ENCODE results near the gene CMPK2.
"Not testable (repeated sequence)": the region's sequence is repeated elsewhere in the genome, so short reads cannot be mapped to it uniquely, and the experiment has no call there.

The CMPK2 gene

GRCh38 chr2:6865346-6866274, at the start of gene CMPK2:
TSS of gene CMPK2 (minus strand) at chr2:6865907. CDS start at chr2:6865696, 211 bp downstream.
- Histone ChIP-seq H3K36me3 (ENCODE audit: control insufficient read depth, insufficient read depth, low read length) (no peaks in the 10 kb centered on the region), H3K4me1 (ENCODE audit: control insufficient read depth, insufficient read depth, low read length) (no peaks in the 10 kb centered on the region), H3K9ac (ENCODE audit: low read depth, low read length) (peak within 1 kb of the TSS; percentile 40; the same call in 1 of the 2 replicates), H3K27ac (ENCODE audit: low read depth, low read length) (no peak within 1 kb of the TSS), H3K27me3 (ENCODE audit: control insufficient read depth, insufficient read depth, low read length) (peaks cover 45% of the 10 kb centered on the region), H3K4me3 (ENCODE audit: low read depth, low read length) (peak within 1 kb of the TSS; percentile 69), H3K9me3 (ENCODE audit: control insufficient read depth, insufficient read depth, low read length) (no peaks in the 10 kb centered on the region)

- H3K36me3 ChIP-seq (ENCODE audit: control insufficient read depth, insufficient read depth, low read length), result no peaks in the 10 kb centered on the region
- peaks cover 14% of the 10 kb centered on the region for H3K27me3 ChIP-seq (ENCODE audit: control insufficient read depth, insufficient read depth, low read length)
- peaks cover 10% of the 10 kb centered on the region for H3K4me1 ChIP-seq (ENCODE audit: control insufficient read depth, insufficient read depth, low read length)
- H3K9me3 ChIP-seq (ENCODE audit: control insufficient read depth, insufficient read depth, low read length), result no peaks in the 10 kb centered on the region
- no peak overlapping the region for H3K9ac ChIP-seq (ENCODE audit: low read depth, low read length)
- no peak overlapping the region for H3K4me3 ChIP-seq (ENCODE audit: low read depth, low read length)
- H3K27ac ChIP-seq (ENCODE audit: low read depth, low read length), result peak overlapping the region; percentile 47
These were observed 49.7 kb upstream of the CMPK2 start for GRCh38 chr2:6915399-6915798.

- Histone ChIP-seq H3K4me1 (ENCODE audit: control insufficient read depth, insufficient read depth, low read length) (peaks cover 10% of the 10 kb centered on the region; the same call in 1 of the 2 replicates), H3K9me3 (ENCODE audit: control insufficient read depth, insufficient read depth, low read length) (no peaks in the 10 kb centered on the region), H3K27ac (ENCODE audit: low read depth, low read length) (peak overlapping the region; percentile 47), H3K36me3 (ENCODE audit: control insufficient read depth, insufficient read depth, low read length) (no peaks in the 10 kb centered on the region), H3K4me3 (ENCODE audit: low read depth, low read length) (no peak overlapping the region), H3K27me3 (ENCODE audit: control insufficient read depth, insufficient read depth, low read length) (peaks cover 14% of the 10 kb centered on the region), H3K9ac (ENCODE audit: low read depth, low read length) (no peak overlapping the region)
These were observed 49.1 kb upstream of the CMPK2 start for GRCh38 chr2:6914828-6915227.

- no peaks in the 10 kb centered on the region for H3K36me3 ChIP-seq (ENCODE audit: control insufficient read depth, insufficient read depth, low read length)
- H3K9ac ChIP-seq (ENCODE audit: low read depth, low read length), result no peak overlapping the region
- H3K27me3 ChIP-seq (ENCODE audit: control insufficient read depth, insufficient read depth, low read length), result peaks cover 14% of the 10 kb centered on the region
- H3K9me3 ChIP-seq (ENCODE audit: control insufficient read depth, insufficient read depth, low read length), result no peaks in the 10 kb centered on the region
- H3K4me1 ChIP-seq (ENCODE audit: control insufficient read depth, insufficient read depth, low read length), result peaks cover 10% of the 10 kb centered on the region; the same call in 1 of the 2 replicates
- H3K4me3 ChIP-seq (ENCODE audit: low read depth, low read length), result no peak overlapping the region
- no peak overlapping the region for H3K27ac ChIP-seq (ENCODE audit: low read depth, low read length)
These were observed 47.9 kb upstream of the CMPK2 start for GRCh38 chr2:6913415-6914157.

- Histone ChIP-seq H3K27ac (ENCODE audit: low read depth, low read length) (no peak overlapping the region), H3K4me3 (ENCODE audit: low read depth, low read length) (no peak overlapping the region), H3K9ac (ENCODE audit: low read depth, low read length) (no peak overlapping the region), H3K4me1 (ENCODE audit: control insufficient read depth, insufficient read depth, low read length) (peaks cover 10% of the 10 kb centered on the region; the same call in 1 of the 2 replicates), H3K9me3 (ENCODE audit: control insufficient read depth, insufficient read depth, low read length) (no peaks in the 10 kb centered on the region), H3K36me3 (ENCODE audit: control insufficient read depth, insufficient read depth, low read length) (no peaks in the 10 kb centered on the region), H3K27me3 (ENCODE audit: control insufficient read depth, insufficient read depth, low read length) (peaks cover 6% of the 10 kb centered on the region)
These were observed 46.0 kb upstream of the CMPK2 start for GRCh38 chr2:6911721-6912120.

- no peak overlapping the region for H3K27ac ChIP-seq (ENCODE audit: low read depth, low read length)
These were observed 44.0 kb upstream of the CMPK2 start for GRCh38 chr2:6909431-6910385.

GRCh38 chr2:6908291-6908690, 42.6 kb upstream of the CMPK2 start:
- Histone ChIP-seq H3K9me3 (ENCODE audit: control insufficient read depth, insufficient read depth, low read length) (no peaks in the 10 kb centered on the region), H3K4me1 (ENCODE audit: control insufficient read depth, insufficient read depth, low read length) (no peaks in the 10 kb centered on the region), H3K4me3 (ENCODE audit: low read depth, low read length) (no peak overlapping the region), H3K27me3 (ENCODE audit: control insufficient read depth, insufficient read depth, low read length) (no peaks in the 10 kb centered on the region), H3K9ac (ENCODE audit: low read depth, low read length) (no peak overlapping the region), H3K36me3 (ENCODE audit: control insufficient read depth, insufficient read depth, low read length) (no peaks in the 10 kb centered on the region), H3K27ac (ENCODE audit: low read depth, low read length) (no peak overlapping the region)

More at GRCh38 chr2:6909431-6910385, 44.0 kb upstream of the CMPK2 start:
- H3K9me3 ChIP-seq (ENCODE audit: control insufficient read depth, insufficient read depth, low read length), result no peaks in the 10 kb centered on the region
- no peaks in the 10 kb centered on the region for H3K4me1 ChIP-seq (ENCODE audit: control insufficient read depth, insufficient read depth, low read length)
- H3K27me3 ChIP-seq (ENCODE audit: control insufficient read depth, insufficient read depth, low read length), result no peaks in the 10 kb centered on the region
- H3K36me3 ChIP-seq (ENCODE audit: control insufficient read depth, insufficient read depth, low read length), result no peaks in the 10 kb centered on the region
- no peak overlapping the region for H3K9ac ChIP-seq (ENCODE audit: low read depth, low read length)
- no peak overlapping the region for H3K4me3 ChIP-seq (ENCODE audit: low read depth, low read length)

GRCh38 chr2:6906165-6906741, 40.5 kb upstream of the CMPK2 start:
- Histone ChIP-seq H3K36me3 (ENCODE audit: control insufficient read depth, insufficient read depth, low read length) (no peaks in the 10 kb centered on the region), H3K27me3 (ENCODE audit: control insufficient read depth, insufficient read depth, low read length) (no peaks in the 10 kb centered on the region), H3K9me3 (ENCODE audit: control insufficient read depth, insufficient read depth, low read length) (no peaks in the 10 kb centered on the region), H3K4me3 (ENCODE audit: low read depth, low read length) (no peak overlapping the region), H3K9ac (ENCODE audit: low read depth, low read length) (no peak overlapping the region), H3K27ac (ENCODE audit: low read depth, low read length) (no peak overlapping the region), H3K4me1 (ENCODE audit: control insufficient read depth, insufficient read depth, low read length) (no peaks in the 10 kb centered on the region)

- no peaks in the 10 kb centered on the region for H3K36me3 ChIP-seq (ENCODE audit: control insufficient read depth, insufficient read depth, low read length)
- H3K9me3 ChIP-seq (ENCODE audit: control insufficient read depth, insufficient read depth, low read length), result no peaks in the 10 kb centered on the region
- H3K4me1 ChIP-seq (ENCODE audit: control insufficient read depth, insufficient read depth, low read length), result no peaks in the 10 kb centered on the region
- H3K27me3 ChIP-seq (ENCODE audit: control insufficient read depth, insufficient read depth, low read length), result no peaks in the 10 kb centered on the region
- H3K9ac ChIP-seq (ENCODE audit: low read depth, low read length), result no peak overlapping the region
- no peak overlapping the region for H3K4me3 ChIP-seq (ENCODE audit: low read depth, low read length)
- no peak overlapping the region for H3K27ac ChIP-seq (ENCODE audit: low read depth, low read length)
These were observed 40.0 kb upstream of the CMPK2 start for GRCh38 chr2:6905668-6906067.

- not testable (repeated sequence) for H3K27me3 ChIP-seq (ENCODE audit: control insufficient read depth, insufficient read depth, low read length); H3K9me3 ChIP-seq (ENCODE audit: control insufficient read depth, insufficient read depth, low read length); H3K4me1 ChIP-seq (ENCODE audit: control insufficient read depth, insufficient read depth, low read length); H3K36me3 ChIP-seq (ENCODE audit: control insufficient read depth, insufficient read depth, low read length); H3K27ac ChIP-seq (ENCODE audit: low read depth, low read length); H3K4me3 ChIP-seq (ENCODE audit: low read depth, low read length); H3K9ac ChIP-seq (ENCODE audit: low read depth, low read length)
These were observed 36.9 kb upstream of the CMPK2 start for GRCh38 chr2:6902581-6902980.

Data from HUES48 (cell line).